Subcutaneous adipose tissue (tissue), 4 donors: ENCODE measurements around the gene GMIP. TPM values are rescaled to one million over a fixed set of nuclear protein-coding genes. Genes with fewer than 3 reads are reported as not detected.

ENCODE experiments used
- total RNA-seq, 4 donors: library from RNA; depleted of rRNA; stranded (reverse); fragments of >200 nt; gene quantifications; one replicate each; pipeline ENCODE4 v1.1.0, GENCODE V29; 2016
- TF ChIP-seq, protein P1 (sequence below): fragments of 450-650 bp; IDR thresholded peaks from one replicate; pipeline ENCODE4 v1.5.1; 2016; ENCODE audit warnings: low read depth, mild to moderate bottlenecking, control low read depth, antibody characterized with exemption, moderate library complexity

GMIP gene
- total RNA-seq, 4 donors from 2014 or later = 5.2 to 18.9 (median 16.5) TPM

- TF ChIP-seq, protein P1, sequence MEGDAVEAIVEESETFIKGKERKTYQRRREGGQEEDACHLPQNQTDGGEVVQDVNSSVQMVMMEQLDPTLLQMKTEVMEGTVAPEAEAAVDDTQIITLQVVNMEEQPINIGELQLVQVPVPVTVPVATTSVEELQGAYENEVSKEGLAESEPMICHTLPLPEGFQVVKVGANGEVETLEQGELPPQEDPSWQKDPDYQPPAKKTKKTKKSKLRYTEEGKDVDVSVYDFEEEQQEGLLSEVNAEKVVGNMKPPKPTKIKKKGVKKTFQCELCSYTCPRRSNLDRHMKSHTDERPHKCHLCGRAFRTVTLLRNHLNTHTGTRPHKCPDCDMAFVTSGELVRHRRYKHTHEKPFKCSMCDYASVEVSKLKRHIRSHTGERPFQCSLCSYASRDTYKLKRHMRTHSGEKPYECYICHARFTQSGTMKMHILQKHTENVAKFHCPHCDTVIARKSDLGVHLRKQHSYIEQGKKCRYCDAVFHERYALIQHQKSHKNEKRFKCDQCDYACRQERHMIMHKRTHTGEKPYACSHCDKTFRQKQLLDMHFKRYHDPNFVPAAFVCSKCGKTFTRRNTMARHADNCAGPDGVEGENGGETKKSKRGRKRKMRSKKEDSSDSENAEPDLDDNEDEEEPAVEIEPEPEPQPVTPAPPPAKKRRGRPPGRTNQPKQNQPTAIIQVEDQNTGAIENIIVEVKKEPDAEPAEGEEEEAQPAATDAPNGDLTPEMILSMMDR = no peak
Observed at GRCh38 chr19:19579533-19580361, 63.7 kb downstream of the GMIP start.

Other genes starting within 250 kb of the GMIP start
- gene GATAD2A, start 238.0 kb downstream of the GMIP start, total RNA-seq = 10 to 100 TPM; 24.0 to 32.0 (median 28.9) TPM
- 1 to 10 TPM in 3 of 4 donors, under 1 TPM in 1; 0.57 to 2.2 (median 1.3) TPM for gene TSSK6, start 128.1 kb downstream of the GMIP start, total RNA-seq
- 10 to 100 TPM; 26.6 to 83.0 (median 36.0) TPM for gene NDUFA13, start 127.4 kb downstream of the GMIP start, total RNA-seq
- 1 to 10 TPM in 1 of 4 donors, under 1 TPM in 3; 0.33 to 1.1 (median 0.80) TPM for gene YJEFN3, start 114.7 kb downstream of the GMIP start, total RNA-seq
- under 1 TPM in 2 of 4 donors, not detected in 2; 0.38 to 0.85 TPM for gene CILP2, start 105.4 kb downstream of the GMIP start, total RNA-seq
- 1 to 10 TPM; 1.6 to 4.0 (median 2.4) TPM for gene PBX4, start 25.0 kb downstream of the GMIP start, total RNA-seq
- 1 to 10 TPM in 3 of 4 donors, under 1 TPM in 1; 0.65 to 8.8 (median 3.0) TPM for gene LPAR2, start 15.4 kb downstream of the GMIP start, total RNA-seq
- 100 to 1,000 TPM in 3 of 4 donors, 10 to 100 TPM in 1; 33.4 to 272 (median 109) TPM for gene ATP13A1, start 20.0 kb upstream of the GMIP start, total RNA-seq
- 10 to 100 TPM in 1 of 4 donors, 1 to 10 TPM in 3; 4.5 to 11.6 (median 5.6) TPM for gene ZNF101, start 25.2 kb upstream of the GMIP start, total RNA-seq
- 1 to 10 TPM; 5.7 to 9.6 (median 8.2) TPM for gene ZNF14, start 89.5 kb upstream of the GMIP start, total RNA-seq
- gene ZNF506, start 178.1 kb upstream of the GMIP start, total RNA-seq = 10 to 100 TPM; 31.4 to 39.0 (median 36.7) TPM
- gene ZNF253, start 222.2 kb upstream of the GMIP start, total RNA-seq = 1 to 10 TPM; 6.8 to 9.1 (median 8.8) TPM